ENCODE measurements around the gene PTPRK. TPM values are rescaled to one million over a fixed set of nuclear protein-coding genes. Genes with fewer than 3 reads are reported as not detected.

The PTPRK gene
- total and polyA plus RNA-seq, 2 of the 13 experiments (the other 11 are each of a cell fraction or from before 2014, with no cell fraction given): 43.6 to 98.3 TPM

DNA sequence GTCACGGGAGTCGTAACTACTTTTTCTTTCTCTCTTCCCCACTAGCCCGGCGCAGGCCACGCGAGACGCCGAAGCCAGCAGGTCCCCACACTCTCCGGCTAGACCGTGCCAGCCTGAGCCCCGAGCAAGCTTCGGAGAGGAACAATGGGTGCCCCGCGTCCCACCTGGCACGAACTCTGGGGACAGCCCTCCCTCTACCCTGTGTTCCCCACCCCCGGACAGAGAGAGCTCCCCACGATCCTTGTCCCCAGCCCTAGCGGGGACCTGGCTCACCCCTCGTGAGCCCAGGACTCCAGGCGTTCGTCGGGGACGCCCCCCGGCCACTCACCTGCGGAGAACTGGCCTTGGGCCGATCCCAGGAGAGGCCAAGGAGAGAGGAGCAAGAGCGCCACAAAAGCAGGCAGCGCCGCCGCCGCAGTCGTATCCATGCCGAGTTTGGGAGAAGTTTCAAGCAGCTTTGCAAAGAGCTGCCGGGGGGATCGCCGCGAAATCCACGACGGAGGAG lies 416 bp downstream of the PTPRK start (continued):
- TF ChIP-seq MTF2 (CRISPR knock-in tag; IDR thresholded peaks at IDR 0.05; ENCODE audit: borderline replicate concordance) (no peak), YEATS2 (CRISPR knock-in tag; IDR thresholded peaks at IDR 0.05; ENCODE audit: borderline replicate concordance) (no peak), ISL2 (CRISPR knock-in tag; IDR thresholded peaks at IDR 0.05) (no peak), SKI (IDR thresholded peaks at IDR 0.05; ENCODE audit: partially characterized antibody) (no peak), POGZ (CRISPR knock-in tag; IDR thresholded peaks at IDR 0.05) (no peak), PHB2 (IDR thresholded peaks at IDR 0.05; ENCODE audit: partially characterized antibody) (no peak), ZNF160 (CRISPR knock-in tag; IDR thresholded peaks at IDR 0.05) (no peak), ZFX (CRISPR knock-in tag; IDR thresholded peaks at IDR 0.05; ENCODE audit: low read depth) (no peak)
- TF ChIP-seq, protein P1, sequence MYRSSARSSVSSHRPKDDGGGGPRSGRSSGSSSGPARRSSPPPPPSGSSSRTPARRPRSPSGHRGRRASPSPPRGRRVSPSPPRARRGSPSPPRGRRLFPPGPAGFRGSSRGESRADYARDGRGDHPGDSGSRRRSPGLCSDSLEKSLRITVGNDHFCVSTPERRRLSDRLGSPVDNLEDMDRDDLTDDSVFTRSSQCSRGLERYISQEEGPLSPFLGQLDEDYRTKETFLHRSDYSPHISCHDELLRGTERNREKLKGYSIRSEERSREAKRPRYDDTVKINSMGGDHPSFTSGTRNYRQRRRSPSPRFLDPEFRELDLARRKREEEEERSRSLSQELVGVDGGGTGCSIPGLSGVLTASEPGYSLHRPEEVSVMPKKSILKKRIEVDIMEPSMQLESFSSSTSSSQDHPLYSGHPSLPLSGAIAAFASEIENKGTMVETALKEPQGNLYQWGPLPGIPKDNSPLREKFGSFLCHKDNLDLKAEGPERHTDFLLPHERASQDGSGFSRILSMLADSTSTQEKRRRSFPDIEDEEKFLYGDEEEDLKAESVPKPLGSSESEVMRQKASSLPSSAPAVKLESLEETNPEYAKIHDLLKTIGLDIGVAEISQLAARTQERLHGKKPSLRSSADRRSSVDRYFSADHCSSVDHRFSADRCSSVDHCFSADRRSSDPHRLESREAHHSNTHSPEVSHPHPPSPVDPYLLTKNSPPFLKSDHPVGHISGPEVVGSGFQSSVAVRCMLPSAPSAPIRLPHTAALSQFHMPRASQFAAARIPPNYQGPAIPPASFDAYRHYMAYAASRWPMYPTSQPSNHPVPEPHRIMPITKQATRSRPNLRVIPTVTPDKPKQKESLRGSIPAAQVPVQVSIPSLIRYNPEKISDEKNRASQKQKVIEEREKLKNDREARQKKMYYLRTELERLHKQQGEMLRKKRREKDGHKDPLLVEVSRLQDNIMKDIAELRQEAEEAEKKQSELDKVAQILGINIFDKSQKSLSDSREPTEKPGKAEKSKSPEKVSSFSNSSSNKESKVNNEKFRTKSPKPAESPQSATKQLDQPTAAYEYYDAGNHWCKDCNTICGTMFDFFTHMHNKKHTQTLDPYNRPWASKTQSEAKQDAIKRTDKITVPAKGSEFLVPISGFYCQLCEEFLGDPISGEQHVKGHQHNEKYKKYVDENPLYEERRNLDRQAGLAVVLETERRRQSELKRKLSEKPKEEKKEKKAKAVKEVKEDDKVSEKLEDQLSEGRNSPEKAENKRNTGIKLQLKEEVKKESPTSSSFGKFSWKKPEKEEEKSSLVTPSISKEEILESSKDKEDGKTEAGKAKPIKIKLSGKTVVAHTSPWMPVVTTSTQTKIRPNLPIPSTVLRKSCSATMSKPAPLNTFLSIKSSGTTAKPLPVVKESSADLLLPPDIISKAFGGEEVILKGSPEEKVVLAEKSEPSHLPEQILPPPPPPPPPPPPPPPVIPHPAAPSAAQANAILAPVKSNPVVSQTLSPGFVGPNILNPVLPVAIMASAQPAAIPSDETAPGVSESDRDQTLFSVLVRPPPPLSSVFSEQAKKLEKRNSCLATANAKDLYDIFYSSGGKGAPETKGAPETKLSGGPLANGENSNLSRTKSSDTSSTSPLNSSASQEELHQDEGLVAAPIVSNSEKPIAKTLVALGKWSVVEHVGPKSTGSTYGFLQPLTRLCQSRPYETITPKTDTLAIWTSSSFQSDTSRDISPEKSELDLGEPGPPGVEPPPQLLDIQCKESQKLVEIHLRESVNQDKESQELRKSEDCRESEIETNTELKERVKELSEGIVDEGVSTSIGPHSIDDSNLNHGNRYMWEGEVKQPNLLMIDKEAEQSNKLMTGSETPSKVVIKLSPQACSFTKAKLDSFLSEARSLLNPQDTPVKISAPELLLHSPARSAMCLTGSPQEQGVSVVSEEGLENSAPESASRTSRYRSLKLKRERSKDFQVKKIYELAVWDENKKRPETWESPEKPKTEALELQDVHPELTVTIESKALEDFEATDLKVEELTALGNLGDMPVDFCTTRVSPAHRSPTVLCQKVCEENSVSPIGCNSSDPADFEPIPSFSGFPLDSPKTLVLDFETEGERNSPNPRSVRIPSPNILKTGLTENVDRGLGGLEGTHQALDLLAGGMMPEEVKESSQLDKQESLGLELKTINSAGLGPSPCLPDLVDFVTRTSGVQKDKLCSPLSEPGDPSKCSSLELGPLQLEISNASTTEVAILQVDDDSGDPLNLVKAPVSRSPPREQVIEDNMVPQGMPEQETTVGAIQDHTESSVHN (CRISPR knock-in tag; IDR thresholded peaks at IDR 0.05): no peak; the same call in 1 of the 2 replicates
- TF ChIP-seq, protein P2, sequence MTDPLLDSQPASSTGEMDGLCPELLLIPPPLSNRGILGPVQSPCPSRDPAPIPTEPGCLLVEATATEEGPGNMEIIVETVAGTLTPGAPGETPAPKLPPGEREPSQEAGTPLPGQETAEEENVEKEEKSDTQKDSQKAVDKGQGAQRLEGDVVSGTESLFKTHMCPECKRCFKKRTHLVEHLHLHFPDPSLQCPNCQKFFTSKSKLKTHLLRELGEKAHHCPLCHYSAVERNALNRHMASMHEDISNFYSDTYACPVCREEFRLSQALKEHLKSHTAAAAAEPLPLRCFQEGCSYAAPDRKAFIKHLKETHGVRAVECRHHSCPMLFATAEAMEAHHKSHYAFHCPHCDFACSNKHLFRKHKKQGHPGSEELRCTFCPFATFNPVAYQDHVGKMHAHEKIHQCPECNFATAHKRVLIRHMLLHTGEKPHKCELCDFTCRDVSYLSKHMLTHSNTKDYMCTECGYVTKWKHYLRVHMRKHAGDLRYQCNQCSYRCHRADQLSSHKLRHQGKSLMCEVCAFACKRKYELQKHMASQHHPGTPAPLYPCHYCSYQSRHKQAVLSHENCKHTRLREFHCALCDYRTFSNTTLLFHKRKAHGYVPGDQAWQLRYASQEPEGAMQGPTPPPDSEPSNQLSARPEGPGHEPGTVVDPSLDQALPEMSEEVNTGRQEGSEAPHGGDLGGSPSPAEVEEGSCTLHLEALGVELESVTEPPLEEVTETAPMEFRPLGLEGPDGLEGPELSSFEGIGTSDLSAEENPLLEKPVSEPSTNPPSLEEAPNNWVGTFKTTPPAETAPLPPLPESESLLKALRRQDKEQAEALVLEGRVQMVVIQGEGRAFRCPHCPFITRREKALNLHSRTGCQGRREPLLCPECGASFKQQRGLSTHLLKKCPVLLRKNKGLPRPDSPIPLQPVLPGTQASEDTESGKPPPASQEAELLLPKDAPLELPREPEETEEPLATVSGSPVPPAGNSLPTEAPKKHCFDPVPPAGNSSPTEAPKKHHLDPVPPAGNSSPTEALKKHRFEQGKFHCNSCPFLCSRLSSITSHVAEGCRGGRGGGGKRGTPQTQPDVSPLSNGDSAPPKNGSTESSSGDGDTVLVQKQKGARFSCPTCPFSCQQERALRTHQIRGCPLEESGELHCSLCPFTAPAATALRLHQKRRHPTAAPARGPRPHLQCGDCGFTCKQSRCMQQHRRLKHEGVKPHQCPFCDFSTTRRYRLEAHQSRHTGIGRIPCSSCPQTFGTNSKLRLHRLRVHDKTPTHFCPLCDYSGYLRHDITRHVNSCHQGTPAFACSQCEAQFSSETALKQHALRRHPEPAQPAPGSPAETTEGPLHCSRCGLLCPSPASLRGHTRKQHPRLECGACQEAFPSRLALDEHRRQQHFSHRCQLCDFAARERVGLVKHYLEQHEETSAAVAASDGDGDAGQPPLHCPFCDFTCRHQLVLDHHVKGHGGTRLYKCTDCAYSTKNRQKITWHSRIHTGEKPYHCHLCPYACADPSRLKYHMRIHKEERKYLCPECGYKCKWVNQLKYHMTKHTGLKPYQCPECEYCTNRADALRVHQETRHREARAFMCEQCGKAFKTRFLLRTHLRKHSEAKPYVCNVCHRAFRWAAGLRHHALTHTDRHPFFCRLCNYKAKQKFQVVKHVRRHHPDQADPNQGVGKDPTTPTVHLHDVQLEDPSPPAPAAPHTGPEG (CRISPR knock-in tag; IDR thresholded peaks at IDR 0.05): no peak
- TF ChIP-seq, protein P3, sequence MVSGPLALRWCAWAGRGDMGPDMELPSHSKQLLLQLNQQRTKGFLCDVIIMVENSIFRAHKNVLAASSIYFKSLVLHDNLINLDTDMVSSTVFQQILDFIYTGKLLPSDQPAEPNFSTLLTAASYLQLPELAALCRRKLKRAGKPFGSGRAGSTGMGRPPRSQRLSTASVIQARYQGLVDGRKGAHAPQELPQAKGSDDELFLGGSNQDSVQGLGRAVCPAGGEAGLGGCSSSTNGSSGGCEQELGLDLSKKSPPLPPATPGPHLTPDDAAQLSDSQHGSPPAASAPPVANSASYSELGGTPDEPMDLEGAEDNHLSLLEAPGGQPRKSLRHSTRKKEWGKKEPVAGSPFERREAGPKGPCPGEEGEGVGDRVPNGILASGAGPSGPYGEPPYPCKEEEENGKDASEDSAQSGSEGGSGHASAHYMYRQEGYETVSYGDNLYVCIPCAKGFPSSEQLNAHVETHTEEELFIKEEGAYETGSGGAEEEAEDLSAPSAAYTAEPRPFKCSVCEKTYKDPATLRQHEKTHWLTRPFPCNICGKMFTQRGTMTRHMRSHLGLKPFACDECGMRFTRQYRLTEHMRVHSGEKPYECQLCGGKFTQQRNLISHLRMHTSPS (CRISPR knock-in tag; IDR thresholded peaks at IDR 0.05; ENCODE audit: low read depth): no peak
- TF ChIP-seq, protein P4, sequence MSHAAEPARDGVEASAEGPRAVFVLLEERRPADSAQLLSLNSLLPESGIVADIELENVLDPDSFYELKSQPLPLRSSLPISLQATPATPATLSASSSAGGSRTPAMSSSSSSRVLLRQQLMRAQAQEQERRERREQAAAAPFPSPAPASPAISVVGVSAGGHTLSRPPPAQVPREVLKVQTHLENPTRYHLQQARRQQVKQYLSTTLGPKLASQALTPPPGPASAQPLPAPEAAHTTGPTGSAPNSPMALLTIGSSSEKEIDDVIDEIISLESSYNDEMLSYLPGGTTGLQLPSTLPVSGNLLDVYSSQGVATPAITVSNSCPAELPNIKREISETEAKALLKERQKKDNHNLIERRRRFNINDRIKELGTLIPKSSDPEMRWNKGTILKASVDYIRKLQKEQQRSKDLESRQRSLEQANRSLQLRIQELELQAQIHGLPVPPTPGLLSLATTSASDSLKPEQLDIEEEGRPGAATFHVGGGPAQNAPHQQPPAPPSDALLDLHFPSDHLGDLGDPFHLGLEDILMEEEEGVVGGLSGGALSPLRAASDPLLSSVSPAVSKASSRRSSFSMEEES (CRISPR knock-in tag; IDR thresholded peaks at IDR 0.05): no peak

All from HepG2 (cell line).